Measurements from ENCODE around the gene GPR137.
"Not testable (repeated sequence)": the region's sequence is repeated elsewhere in the genome, so short reads cannot be mapped to it uniquely, and the experiment has no call there.

Gene GPR137

DNA sequence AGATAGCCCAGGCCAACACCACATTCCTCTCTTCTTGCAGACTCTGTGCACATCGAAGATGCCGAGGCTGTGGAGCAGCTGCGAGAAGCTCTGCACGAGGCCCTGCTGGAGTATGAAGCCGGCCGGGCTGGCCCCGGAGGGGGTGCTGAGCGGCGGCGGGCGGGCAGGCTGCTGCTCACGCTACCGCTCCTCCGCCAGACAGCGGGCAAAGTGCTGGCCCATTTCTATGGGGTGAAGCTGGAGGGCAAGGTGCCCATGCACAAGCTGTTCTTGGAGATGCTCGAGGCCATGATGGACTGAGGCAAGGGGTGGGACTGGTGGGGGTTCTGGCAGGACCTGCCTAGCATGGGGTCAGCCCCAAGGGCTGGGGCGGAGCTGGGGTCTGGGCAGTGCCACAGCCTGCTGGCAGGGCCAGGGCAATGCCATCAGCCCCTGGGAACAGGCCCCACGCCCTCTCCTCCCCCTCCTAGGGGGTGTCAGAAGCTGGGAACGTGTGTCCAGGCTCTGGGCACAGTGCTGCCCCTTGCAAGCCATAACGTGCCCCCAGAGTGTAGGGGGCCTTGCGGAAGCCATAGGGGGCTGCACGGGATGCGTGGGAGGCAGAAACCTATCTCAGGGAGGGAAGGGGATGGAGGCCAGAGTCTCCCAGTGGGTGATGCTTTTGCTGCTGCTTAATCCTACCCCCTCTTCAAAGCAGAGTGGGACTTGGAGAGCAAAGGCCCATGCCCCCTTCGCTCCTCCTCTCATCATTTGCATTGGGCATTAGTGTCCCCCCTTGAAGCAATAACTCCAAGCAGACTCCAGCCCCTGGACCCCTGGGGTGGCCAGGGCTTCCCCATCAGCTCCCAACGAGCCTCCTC, 30.2 kb downstream of the GPR137 start:
- TF ChIP-seq GLIS2 (tag by site-specific recombination; IDR thresholded peaks at IDR 0.05) (peak; percentile 59), ZNF394 (tag by site-specific recombination; IDR thresholded peaks at IDR 0.05; ENCODE audit: borderline replicate concordance) (peak; percentile 61; the same call in 1 of the 2 replicates), GLIS1 (tag by site-specific recombination; IDR thresholded peaks at IDR 0.05) (peak; percentile 80)
- Histone ChIP-seq H3K4me3 (ENCODE audit: low read depth, low read length) (peak overlapping the region; percentile 90), H3K36me3 (ENCODE audit: control insufficient read depth in 2 of 2, insufficient read depth in 1 of 2, low read length in 2 of 2) (peaks cover 0 to 44% of the 10 kb centered on the region in 2 experiments; a peak in 1 of 3 replicates)
- not testable (repeated sequence) for H3K4me1 ChIP-seq (ENCODE audit: control insufficient read depth, insufficient read depth, low read length); H3K27ac ChIP-seq (ENCODE audit: extremely low read depth, low read depth, low read length); H3K9me3 ChIP-seq (ENCODE audit: control insufficient read depth, insufficient read depth, low read depth, low read length)
- CTCF ChIA-PET = interaction anchor here (0.9 to 5.0 kb wide), 6 partner anchors 12 to 44 kb away, joined by 3 to 85 read pairs (median 14); partner anchors contain the start of gene CCDC88B
- POLR2A ChIA-PET = interaction anchor here (0.6 to 2.9 kb wide), 5 partner anchors 10 to 45 kb away, joined by 4 to 43 read pairs (median 28); partner anchors contain the start of gene ESRRA

DNA sequence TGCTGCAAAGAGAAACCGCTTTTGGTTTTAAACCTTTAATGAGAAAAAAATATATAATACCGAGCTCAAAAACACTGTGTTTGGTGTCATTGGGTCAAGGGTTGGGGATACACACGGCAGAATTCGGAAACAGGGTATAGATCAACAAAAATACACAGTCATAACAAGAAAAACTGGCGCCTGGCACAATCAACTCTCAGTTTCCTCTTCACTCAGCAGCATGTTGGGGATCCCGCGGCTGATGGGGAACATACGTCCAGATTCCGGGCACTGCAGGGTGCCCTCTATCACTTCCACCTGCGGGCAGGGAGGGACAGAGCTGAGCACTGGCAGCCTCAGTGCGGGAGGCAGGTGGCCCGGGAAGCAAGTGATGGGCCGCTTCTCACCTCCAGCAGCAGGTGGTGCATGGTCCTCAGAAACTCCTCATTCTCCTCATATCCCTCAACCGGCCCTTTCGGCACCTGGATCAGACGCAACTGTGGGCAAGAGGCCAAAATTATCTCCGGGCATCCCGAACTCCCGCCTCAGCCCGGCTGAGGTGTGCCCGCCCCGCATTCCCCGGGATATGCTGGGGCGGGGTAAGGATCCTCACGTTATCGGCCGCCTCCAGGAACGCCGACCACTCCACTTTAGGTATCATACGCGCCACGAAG, 31.1 kb downstream of the GPR137 start:
- peaks cover 0 to 53% of the 10 kb centered on the region in 2 experiments; a peak in 1 of 3 replicates for H3K36me3 ChIP-seq (ENCODE audit: control insufficient read depth in 2 of 2, insufficient read depth in 1 of 2, low read length in 2 of 2)
- POLR2A ChIA-PET = interaction anchor here (0.6 to 4.0 kb wide), 23 partner anchors 9 to 135 kb away, joined by 3 to 43 read pairs (median 7); partner anchors contain the start of genes BAD, ESRRA, FKBP2 and RPS6KA4
- H3K27ac ChIP-seq (ENCODE audit: extremely low read depth, low read depth, low read length) = peak overlapping the region; percentile 88
- CTCF ChIA-PET = interaction anchor here (0.6 to 5.0 kb wide), 15 partner anchors 12 to 336 kb away, joined by 3 to 85 read pairs (median 6); partner anchors contain the start of gene CCDC88B
- peak overlapping the region; percentile 90 for H3K4me3 ChIP-seq (ENCODE audit: low read depth, low read length)
- H3K9me3 ChIP-seq (ENCODE audit: control insufficient read depth, insufficient read depth, low read depth, low read length) = no peaks in the 10 kb centered on the region
- H3K4me1 ChIP-seq (ENCODE audit: control insufficient read depth, insufficient read depth, low read length) = no peaks in the 10 kb centered on the region
- TF ChIP-seq, protein P1, sequence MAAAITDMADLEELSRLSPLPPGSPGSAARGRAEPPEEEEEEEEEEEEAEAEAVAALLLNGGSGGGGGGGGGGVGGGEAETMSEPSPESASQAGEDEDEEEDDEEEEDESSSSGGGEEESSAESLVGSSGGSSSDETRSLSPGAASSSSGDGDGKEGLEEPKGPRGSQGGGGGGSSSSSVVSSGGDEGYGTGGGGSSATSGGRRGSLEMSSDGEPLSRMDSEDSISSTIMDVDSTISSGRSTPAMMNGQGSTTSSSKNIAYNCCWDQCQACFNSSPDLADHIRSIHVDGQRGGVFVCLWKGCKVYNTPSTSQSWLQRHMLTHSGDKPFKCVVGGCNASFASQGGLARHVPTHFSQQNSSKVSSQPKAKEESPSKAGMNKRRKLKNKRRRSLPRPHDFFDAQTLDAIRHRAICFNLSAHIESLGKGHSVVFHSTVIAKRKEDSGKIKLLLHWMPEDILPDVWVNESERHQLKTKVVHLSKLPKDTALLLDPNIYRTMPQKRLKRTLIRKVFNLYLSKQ (tag by site-specific recombination; IDR thresholded peaks at IDR 0.05; ENCODE audit: borderline replicate concordance) = no peak
- no peak for TF ChIP-seq KLF17 (tag by site-specific recombination; IDR thresholded peaks at IDR 0.05)
- no peak for TF ChIP-seq ZNF701 (tag by site-specific recombination; IDR thresholded peaks at IDR 0.05)
- peak; percentile 20; the same call in 1 of the 2 replicates for TF ChIP-seq ZNF654 (tag by site-specific recombination; IDR thresholded peaks at IDR 0.05; ENCODE audit: low read depth)
- TF ChIP-seq, protein P2, sequence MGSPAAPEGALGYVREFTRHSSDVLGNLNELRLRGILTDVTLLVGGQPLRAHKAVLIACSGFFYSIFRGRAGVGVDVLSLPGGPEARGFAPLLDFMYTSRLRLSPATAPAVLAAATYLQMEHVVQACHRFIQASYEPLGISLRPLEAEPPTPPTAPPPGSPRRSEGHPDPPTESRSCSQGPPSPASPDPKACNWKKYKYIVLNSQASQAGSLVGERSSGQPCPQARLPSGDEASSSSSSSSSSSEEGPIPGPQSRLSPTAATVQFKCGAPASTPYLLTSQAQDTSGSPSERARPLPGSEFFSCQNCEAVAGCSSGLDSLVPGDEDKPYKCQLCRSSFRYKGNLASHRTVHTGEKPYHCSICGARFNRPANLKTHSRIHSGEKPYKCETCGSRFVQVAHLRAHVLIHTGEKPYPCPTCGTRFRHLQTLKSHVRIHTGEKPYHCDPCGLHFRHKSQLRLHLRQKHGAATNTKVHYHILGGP (tag by site-specific recombination; IDR thresholded peaks at IDR 0.05) = no peak
- no peak for TF ChIP-seq KLF16 (tag by site-specific recombination; IDR thresholded peaks at IDR 0.05)
- no peak for TF ChIP-seq ZNF785 (tag by site-specific recombination; IDR thresholded peaks at IDR 0.05)
- TF ChIP-seq ZNF623 (tag by site-specific recombination; IDR thresholded peaks at IDR 0.05) = no peak
- TF ChIP-seq, protein P3, sequence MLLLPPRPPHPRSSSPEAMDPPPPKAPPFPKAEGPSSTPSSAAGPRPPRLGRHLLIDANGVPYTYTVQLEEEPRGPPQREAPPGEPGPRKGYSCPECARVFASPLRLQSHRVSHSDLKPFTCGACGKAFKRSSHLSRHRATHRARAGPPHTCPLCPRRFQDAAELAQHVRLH (tag by site-specific recombination; IDR thresholded peaks at IDR 0.05) = no peak
- no peak for TF ChIP-seq ZNF518A (tag by site-specific recombination; conservative IDR thresholded peaks at IDR 0.05; ENCODE audit: low read depth)
- TF ChIP-seq SCRT2 (tag by site-specific recombination; IDR thresholded peaks at IDR 0.05) = peak; percentile 64
- no peak for TF ChIP-seq ZNF211 (tag by site-specific recombination; IDR thresholded peaks at IDR 0.05; ENCODE audit: low read depth)
- TF ChIP-seq ZNF600 (tag by site-specific recombination; IDR thresholded peaks at IDR 0.05) = 0 out of 2 replicates have a peak, but pooled peaks have one; percentile 46
- no peak for TF ChIP-seq ZNF707 (tag by site-specific recombination; IDR thresholded peaks at IDR 0.05)
- TF ChIP-seq ZNF561 (tag by site-specific recombination; IDR thresholded peaks at IDR 0.05; ENCODE audit: borderline replicate concordance) = no peak; the same call in 1 of the 2 replicates
- no peak for TF ChIP-seq ZNF596 (tag by site-specific recombination; IDR thresholded peaks at IDR 0.05)
- peak; percentile 79; the same call in 1 of the 2 replicates for TF ChIP-seq ZNF610 (tag by site-specific recombination; IDR thresholded peaks at IDR 0.05; ENCODE audit: borderline replicate concordance)
- TF ChIP-seq, protein P4, sequence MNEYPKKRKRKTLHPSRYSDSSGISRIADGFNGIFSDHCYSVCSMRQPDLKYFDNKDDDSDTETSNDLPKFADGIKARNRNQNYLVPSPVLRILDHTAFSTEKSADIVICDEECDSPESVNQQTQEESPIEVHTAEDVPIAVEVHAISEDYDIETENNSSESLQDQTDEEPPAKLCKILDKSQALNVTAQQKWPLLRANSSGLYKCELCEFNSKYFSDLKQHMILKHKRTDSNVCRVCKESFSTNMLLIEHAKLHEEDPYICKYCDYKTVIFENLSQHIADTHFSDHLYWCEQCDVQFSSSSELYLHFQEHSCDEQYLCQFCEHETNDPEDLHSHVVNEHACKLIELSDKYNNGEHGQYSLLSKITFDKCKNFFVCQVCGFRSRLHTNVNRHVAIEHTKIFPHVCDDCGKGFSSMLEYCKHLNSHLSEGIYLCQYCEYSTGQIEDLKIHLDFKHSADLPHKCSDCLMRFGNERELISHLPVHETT (tag by site-specific recombination; IDR thresholded peaks at IDR 0.05) = no peak
